RWPE2 (cell line): ENCODE results near the gene DAAM2.
A peak's percentile ranks its signal among the peaks of the same experiment; 100 is the strongest.

ENCODE experiments used
- ATAC-seq: fragments of 200-7000 bp; cut with Tn5 transposase; 3 replicates; pipeline ENCODE4 v1.9.1; 2021; ENCODE audit warnings: low read depth
- DNase-seq: peaks from one replicate; pipeline ENCODE4 v3.0.0-alpha.2; 2020; ENCODE audit warnings: low spot score
- H3K27ac ChIP-seq: fragments of 450-650 bp; 2 replicates; pipeline ENCODE4 v1.5.1; 2017; ENCODE audit warnings: mild to moderate bottlenecking; ENCODE audit not compliant: poor library complexity, severe bottlenecking
- H3K27me3 ChIP-seq: fragments of 250-450 bp; sonication (Bioruptor Pico); 2 replicates; pipeline ENCODE4 v1.5.1; 2021; ENCODE audit warnings: mild to moderate bottlenecking, moderate library complexity; ENCODE audit not compliant: insufficient read depth, poor library complexity, severe bottlenecking
- H3K36me3 ChIP-seq: fragments of 250-450 bp; sonication (Bioruptor Pico); 2 replicates; pipeline ENCODE4 v1.5.1; 2020; ENCODE audit warnings: low read depth, mild to moderate bottlenecking, moderate library complexity
- H3K4me1 ChIP-seq: fragments of 250-450 bp; sonication (Bioruptor Pico); 2 replicates; pipeline ENCODE4 v1.5.1; 2021; ENCODE audit warnings: mild to moderate bottlenecking, moderate library complexity; ENCODE audit not compliant: insufficient read depth, poor library complexity, severe bottlenecking
- H3K4me3 ChIP-seq: fragments of 250-450 bp; sonication (Bioruptor Pico); 2 replicates; pipeline ENCODE4 v1.5.1; 2021; ENCODE audit warnings: mild to moderate bottlenecking, moderate library complexity; ENCODE audit not compliant: severe bottlenecking
- H3K9me3 ChIP-seq: fragments of 250-450 bp; sonication (Bioruptor Pico); 2 replicates; pipeline ENCODE4 v1.5.1; 2021; ENCODE audit warnings: mild to moderate bottlenecking, moderate library complexity; ENCODE audit not compliant: severe bottlenecking
- TF ChIP-seq, protein P1 (sequence below): fragments of 450-650 bp; IDR thresholded peaks from one replicate; pipeline ENCODE4 v1.5.1; 2017; ENCODE audit warnings: mild to moderate bottlenecking, moderate library complexity; ENCODE audit not compliant: poor library complexity, severe bottlenecking

DAAM2 gene

GRCh38 chr6:39932386-39932910, 140.3 kb downstream of the DAAM2 start:
- H3K36me3 ChIP-seq: no peaks in the 10 kb centered on the region
- H3K4me1 ChIP-seq: peaks cover 11% of the 10 kb centered on the region
- no peak overlapping the region for H3K27ac ChIP-seq
- ATAC-seq: no peak
- no peak overlapping the region for H3K4me3 ChIP-seq
- TF ChIP-seq, protein P1, sequence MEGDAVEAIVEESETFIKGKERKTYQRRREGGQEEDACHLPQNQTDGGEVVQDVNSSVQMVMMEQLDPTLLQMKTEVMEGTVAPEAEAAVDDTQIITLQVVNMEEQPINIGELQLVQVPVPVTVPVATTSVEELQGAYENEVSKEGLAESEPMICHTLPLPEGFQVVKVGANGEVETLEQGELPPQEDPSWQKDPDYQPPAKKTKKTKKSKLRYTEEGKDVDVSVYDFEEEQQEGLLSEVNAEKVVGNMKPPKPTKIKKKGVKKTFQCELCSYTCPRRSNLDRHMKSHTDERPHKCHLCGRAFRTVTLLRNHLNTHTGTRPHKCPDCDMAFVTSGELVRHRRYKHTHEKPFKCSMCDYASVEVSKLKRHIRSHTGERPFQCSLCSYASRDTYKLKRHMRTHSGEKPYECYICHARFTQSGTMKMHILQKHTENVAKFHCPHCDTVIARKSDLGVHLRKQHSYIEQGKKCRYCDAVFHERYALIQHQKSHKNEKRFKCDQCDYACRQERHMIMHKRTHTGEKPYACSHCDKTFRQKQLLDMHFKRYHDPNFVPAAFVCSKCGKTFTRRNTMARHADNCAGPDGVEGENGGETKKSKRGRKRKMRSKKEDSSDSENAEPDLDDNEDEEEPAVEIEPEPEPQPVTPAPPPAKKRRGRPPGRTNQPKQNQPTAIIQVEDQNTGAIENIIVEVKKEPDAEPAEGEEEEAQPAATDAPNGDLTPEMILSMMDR: no peak
- peaks cover 2% of the 10 kb centered on the region for H3K9me3 ChIP-seq
- no peaks in the 10 kb centered on the region for H3K27me3 ChIP-seq
- DNase-seq: no peak

GRCh38 chr6:39933669-39934130, 141.5 kb downstream of the DAAM2 start:
- no peaks in the 10 kb centered on the region for H3K36me3 ChIP-seq
- H3K27me3 ChIP-seq: no peaks in the 10 kb centered on the region
- H3K27ac ChIP-seq: no peak overlapping the region
- H3K4me3 ChIP-seq: peak overlapping the region; percentile 78
- no peaks in the 10 kb centered on the region for H3K9me3 ChIP-seq
- ATAC-seq: no peak
- peaks cover 11% of the 10 kb centered on the region for H3K4me1 ChIP-seq
- no peak for DNase-seq
- TF ChIP-seq, protein P1: no peak

GRCh38 chr6:39934131-39934757, 142.1 kb downstream of the DAAM2 start, which contains the start of gene MOCS1:
Gene MOCS1, minus strand, starts transcription at chr6:39934462. Its CDS starts 45 bp downstream, at chr6:39934417.
- H3K27ac ChIP-seq: no peak within 1 kb of the TSS
- H3K4me3 ChIP-seq: peak within 1 kb of the TSS; percentile 78

GRCh38 chr6:39935241-39935640, 143.1 kb downstream of the DAAM2 start:
- ATAC-seq: no peak
- Histone ChIP-seq H3K27ac (no peak overlapping the region), H3K27me3 (no peaks in the 10 kb centered on the region), H3K4me3 (no peak overlapping the region), H3K36me3 (no peaks in the 10 kb centered on the region), H3K9me3 (no peaks in the 10 kb centered on the region), H3K4me1 (peaks cover 6% of the 10 kb centered on the region)
- no peak for DNase-seq
- TF ChIP-seq, protein P1: no peak

More at GRCh38 chr6:39934131-39934757, 142.1 kb downstream of the DAAM2 start, which contains the start of gene MOCS1:
- peak; percentile 95 for ATAC-seq
- Histone ChIP-seq H3K9me3 (no peaks in the 10 kb centered on the region), H3K27me3 (no peaks in the 10 kb centered on the region), H3K36me3 (no peaks in the 10 kb centered on the region), H3K4me1 (peaks cover 11% of the 10 kb centered on the region)
- TF ChIP-seq, protein P1: no peak
- DNase-seq: no peak

DNA sequence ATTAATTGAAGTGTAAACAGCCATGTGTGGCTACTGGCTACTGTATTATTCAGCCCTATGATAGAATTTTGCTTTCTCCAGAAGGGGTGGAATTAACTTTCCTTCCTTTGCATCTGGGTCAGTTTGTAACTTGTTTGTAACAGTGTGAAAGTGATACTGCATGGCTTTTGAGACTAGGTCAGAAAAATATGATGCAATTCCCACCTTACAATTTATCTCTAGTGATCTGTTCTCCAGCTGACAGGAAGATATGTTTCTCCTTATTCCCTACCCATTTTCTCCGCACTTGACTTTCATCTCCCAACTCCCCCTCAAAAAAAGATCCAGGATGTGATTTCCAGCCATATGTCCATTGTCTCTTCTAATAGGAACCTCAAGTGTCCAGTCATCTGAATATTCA, 144.7 kb downstream of the DAAM2 start:
- DNase-seq: no peak
- no peak for ATAC-seq
- Histone ChIP-seq H3K4me1 (peaks cover 3% of the 10 kb centered on the region), H3K27ac (no peak overlapping the region), H3K27me3 (no peaks in the 10 kb centered on the region), H3K9me3 (no peaks in the 10 kb centered on the region), H3K36me3 (no peaks in the 10 kb centered on the region), H3K4me3 (no peak overlapping the region)
- TF ChIP-seq, protein P1: no peak
